Caki2 (cell line): Measurements from ENCODE around the gene SRD5A1. TPM values are rescaled to one million over a fixed set of nuclear protein-coding genes. Genes with fewer than 3 reads are reported as not detected.

Source experiments
- DNase-seq: peaks from one replicate; pipeline ENCODE4 v3.0.0-alpha.2; 2015; ENCODE audit warnings: low read depth
- in situ Hi-C: cut with HindIII; loops from 2 replicates; pipeline ENCODE4 v1.10.0; 2016; ENCODE audit warnings: low sequenced_read_pairs, low pct_unique_long_range_greater_than_20kb, mixed read lengths
- total RNA-seq: library from RNA; depleted of rRNA; stranded (reverse); fragments of >200 nt; shearing (Covaris generic); gene quantifications from 2 replicates; pipeline ENCODE4 v1.2.3, GENCODE V29; 2014; ENCODE audit warnings: low replicate concordance; rRNA removed

The SRD5A1 gene, protein sequence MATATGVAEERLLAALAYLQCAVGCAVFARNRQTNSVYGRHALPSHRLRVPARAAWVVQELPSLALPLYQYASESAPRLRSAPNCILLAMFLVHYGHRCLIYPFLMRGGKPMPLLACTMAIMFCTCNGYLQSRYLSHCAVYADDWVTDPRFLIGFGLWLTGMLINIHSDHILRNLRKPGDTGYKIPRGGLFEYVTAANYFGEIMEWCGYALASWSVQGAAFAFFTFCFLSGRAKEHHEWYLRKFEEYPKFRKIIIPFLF
- total RNA-seq: 54.2 and 69.0 TPM in 2 replicates

DNA sequence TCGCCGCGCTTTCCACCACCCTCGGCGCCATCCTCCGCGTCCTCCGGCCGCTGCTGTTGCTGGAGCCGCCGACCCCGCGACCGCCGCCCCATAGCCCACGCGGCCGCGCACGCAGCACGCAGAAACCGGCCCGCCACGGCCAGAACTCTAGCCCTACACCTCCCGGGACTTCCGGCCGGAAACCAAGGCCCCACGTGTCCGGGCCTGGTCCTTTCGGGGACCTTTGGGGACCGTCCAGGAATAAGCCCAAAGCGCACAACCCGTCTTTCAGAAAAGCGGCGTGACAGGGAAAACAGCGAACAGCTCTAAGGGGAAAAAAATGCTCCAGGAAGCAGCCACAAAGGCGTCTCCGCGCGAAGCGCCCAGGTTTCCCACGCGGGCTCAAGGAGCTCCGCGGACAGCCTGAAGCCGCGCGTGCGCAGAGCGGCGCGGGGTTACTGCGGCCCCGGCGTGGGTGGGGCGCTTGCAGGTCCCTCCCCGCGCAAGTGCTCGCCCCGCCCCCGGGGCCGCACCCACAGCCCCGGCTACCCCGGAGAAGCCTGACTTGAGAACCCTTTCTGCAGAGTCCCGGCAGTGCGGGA, at the start of gene SRD5A1, which contains the start of gene NSUN2:
TSS of gene SRD5A1 (plus strand) at position 553 of the 581 bp plus-strand sequence. CDS start 137 bp downstream, outside the sequence.
TSS of gene NSUN2 (minus strand) at position 157 of the 581 bp plus-strand sequence. CDS start at position 92, 65 bp downstream.
- in situ Hi-C loops: no loop called here
- peak; percentile 90 for DNase-seq

DNA sequence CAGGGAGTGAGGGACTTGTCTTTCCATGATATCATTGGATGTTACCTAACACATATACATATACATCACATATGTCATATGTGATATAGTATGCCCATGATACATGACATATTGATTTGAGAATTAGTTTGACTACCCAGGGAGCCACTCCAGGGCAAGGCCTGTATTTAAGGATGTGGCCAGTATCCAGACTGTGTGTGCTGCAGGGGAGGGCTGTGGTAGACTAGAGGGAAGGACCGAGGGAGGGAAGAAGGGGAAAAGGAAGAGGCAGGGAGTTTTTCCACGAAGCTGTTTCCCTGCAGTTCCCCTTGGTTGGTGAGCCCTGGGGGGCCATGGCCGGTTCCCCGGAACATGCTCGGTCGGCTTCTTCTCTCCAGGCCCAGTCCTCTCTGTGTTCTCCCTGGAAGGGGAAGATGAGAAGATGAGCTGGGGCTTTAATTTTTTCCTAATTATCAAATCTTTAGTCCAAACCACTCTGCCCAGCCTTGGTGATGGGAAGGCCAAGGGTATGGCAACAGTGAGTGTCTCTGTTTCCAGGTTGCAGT, 49.1 kb upstream of the SRD5A1 start:
- DNase-seq: no peak
- in situ Hi-C loops: no loop called here

DNA sequence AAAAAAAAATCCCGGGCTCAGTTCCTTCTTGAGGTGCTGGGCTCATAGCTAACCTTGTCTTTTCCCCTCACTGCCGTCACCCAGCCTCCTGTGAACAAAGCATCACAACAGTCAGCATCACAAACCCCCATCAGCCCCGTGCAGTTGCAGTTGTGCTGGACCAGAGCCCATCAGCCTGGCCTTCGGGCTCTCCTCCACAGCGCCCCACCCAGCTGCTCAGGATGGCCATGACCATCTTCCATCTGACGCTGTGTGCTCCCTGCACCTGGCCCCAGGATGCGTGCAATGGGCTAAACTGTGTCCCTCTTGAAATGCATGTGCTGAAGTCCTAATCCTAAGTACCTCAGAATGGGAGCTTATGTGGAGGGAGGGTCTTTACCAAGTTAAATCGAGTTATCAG, 48.5 kb upstream of the SRD5A1 start:
- in situ Hi-C loops: no loop called here
- DNase-seq: no peak

DNA sequence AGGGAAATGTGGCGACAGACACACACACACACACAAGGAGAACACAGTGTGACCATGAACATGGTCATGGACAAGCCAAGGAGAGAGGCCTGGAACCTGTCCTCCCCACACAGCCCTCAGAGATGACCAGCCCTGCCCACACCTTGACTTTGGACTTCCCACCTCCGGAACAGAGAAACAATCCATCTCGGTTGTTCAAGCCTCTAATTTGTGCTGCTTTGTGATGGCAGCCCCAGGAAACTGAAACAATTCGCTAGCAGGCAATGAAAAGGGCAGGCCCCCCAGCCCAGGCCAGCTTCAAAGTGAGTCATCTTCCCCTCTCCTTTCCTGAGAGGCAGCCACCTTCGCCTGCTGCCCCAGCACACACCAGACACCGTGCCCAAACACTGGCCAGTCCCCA, 48.1 kb upstream of the SRD5A1 start:
- in situ Hi-C loops: no loop called here
- DNase-seq: no peak

DNA sequence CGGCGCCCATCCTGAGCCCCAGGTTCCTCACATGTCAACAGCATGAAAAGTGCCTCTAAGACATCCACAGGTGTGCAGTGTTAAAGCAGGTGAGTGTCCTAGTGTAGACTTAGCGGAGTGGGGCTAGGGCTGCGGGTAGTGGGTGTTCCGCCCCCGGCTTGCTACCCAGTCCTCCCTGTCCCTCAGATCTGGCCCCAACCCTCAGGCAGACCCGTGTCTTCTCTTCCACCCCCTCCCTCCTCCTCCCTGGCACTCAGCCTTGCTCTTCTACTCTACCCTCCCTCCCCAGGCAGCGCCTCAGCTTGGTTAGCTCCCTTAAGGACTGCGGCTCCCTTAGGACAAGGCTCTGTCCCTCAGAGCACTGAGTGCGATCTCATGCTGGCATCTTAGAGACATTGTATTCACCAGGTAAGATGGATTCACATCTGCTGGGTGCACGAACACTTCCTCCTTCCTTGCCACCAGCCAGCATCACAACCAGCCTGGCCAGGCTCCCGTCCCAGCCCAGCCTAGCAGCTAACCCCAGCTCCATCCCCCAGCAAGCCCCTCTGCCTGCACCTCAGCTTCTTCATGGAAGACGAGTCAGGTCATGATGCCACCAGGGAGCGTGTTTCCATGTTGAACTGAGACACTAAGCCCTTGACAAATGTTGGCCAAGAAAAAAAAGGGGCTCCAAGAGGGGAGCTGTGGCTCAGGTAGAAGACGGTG, 47.1 kb upstream of the SRD5A1 start:
- in situ Hi-C loops: no loop called here
- no peak for DNase-seq

DNA sequence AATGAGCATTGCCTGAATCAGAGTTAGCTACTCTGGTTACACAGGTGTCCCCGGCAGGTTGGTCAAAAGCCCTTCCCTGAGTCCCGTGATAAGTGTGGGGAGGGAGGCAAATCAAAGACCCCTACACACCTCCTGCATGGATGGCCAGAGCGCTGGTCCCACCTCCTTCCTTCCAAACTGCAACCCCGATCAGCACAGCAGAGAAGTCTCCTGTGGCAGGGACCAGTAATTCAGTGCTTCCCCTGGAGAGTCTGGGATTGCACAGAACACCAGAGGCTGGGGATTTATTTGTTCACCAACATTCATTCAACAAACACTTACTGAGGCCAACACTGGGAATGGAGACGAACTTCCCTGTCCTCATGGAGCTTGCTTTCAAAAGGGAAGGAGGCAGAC, 46.6 kb upstream of the SRD5A1 start:
- in situ Hi-C loops: no loop called here
- DNase-seq: no peak

DNA sequence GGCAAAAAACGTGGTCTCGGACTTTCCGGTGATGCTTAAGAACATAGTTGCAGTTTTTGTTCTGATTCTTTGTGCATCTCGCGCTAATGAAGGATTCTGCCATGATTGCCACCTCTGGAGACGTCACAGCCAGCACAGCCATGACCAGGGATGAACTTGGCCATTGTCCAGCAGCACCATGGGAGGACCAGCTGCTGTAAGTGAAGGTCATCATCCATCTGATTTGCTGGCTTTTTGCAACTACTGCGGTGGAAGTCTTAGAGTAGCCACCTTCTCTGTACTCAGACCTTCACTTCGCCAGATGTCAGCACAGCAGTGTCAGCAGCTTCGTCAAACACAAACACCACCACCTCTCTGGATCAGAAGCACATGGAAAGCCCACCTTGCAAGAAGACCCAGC, 46.1 kb upstream of the SRD5A1 start:
- no peak for DNase-seq
- in situ Hi-C loops: no loop called here

DNA sequence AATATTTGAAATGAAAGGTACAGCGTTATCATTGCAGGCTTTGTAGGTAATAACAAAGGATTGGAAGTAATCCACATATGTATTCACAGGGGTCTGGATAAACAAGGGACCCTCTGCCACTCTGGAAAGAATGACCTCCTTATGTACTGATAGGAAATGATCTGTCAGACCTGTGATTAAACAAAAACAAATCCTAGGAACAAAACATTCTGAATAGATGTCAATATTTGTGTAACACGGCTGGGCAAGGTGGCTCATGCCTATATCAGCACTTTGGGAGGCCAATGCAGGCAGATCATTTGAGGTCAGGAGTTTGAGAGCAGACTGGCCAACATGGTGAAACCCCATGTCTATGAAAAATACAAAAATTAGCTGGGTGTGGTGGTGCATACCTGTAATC, 42.7 kb upstream of the SRD5A1 start:
- in situ Hi-C loops: no loop called here
- no peak for DNase-seq

DNA sequence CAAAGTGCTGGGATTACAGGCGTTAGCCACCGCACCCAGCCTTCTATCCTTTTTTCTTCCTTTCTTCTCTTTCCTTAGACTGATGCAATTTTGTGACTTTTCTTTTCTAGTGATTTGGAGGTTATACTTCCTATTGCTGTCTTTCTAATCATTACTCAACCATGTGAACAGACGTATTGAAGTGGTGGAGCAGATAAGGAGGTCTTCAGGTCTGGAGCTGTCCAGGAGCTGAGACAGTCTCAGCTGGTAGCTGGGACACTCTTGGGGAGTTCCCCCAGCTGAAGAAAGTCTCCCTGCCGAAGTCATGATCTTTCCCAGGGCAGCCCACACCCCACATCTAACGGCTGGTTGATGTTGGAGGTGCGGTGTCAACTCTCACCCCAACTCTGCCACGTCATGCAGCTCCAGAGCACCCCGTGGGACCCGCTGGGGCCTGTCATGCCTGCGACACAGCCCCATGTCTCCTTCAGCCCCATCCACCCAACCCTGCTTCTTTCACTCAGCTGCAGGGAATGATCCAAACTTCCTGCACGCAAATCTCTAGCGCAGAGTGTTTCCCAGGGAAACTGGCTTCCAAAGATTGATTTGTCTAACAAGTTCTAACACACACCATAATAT, 41.5 kb upstream of the SRD5A1 start:
- DNase-seq: no peak
- in situ Hi-C loops: no loop called here

DNA sequence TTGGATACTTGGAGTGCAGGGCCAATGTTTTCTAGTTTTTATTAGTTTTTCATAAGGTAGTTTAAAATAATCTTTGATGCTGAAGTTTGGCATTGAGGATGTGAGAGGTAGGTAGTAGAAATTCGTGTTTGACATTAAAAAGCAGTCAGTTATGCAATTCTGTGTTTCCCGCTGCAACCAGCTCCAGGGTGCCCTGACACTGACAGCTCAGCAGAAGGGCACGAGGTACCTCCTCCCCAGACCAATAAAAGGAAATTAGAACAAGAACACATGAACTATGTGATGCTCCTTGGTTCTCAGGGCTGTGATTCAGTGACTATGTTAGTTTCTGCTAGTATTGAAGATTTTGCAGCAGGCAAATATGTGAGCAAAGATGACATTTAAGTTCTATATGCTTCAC, 40.6 kb upstream of the SRD5A1 start:
- in situ Hi-C loops: no loop called here
- DNase-seq: no peak

DNA sequence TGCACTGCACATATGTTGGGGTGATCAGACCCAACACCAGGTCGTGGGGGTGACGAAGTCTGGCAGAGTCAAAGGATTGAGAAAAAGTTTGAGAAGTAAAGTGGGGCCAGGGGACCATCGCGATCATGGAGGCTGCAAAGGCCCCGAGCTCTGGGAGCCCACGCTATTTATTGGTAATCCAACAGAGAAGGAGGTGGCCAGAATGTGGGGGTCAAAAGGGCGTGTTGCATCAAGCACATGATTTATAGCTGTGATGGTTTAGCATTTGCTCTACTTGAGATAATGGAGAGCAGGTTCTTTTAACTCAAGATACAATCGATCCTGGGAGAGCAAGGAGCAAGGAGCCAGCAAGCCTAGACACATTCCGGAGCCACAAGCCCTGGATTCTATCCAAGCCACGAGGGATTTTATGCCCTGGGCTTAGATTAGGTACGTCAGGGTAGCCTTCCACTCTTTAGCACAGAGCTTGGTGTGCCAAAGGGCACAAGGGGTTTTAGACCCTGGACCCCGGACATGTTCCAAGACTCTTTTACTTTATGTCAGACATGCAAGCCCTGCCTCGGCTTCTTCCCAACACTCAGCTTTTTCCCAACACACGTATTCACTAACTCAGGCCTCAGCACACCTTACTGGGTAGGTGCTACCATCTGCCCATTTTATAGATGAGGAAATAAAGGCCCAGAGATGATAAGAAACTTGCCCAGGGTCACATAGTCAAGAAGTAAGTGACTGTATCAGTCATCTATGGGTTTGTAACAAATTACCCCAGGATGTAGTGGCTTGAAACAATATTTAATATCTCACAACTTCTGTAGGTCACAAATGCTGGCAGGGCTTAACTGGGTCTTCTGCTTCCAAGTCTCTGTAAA, 39.9 kb upstream of the SRD5A1 start:
- no peak for DNase-seq
- in situ Hi-C loops: no loop called here

DNA sequence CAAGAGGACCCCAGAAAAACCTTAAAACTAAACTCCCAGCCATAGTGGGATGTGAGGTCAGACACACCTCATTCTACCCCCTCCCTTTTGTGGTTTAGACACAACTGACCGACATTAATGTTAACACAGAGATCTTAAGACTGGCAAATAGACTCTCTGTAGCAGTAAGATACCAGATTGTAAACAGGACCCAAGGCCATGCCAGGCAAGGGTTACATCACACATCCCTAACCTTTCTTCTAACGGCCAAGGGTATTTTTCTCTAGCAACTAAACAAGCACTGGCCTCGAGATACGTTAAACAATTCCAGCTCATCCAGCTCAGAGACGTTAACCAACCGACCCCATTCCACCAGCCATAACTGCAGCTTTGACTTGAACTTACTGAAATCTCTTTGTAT, 39.2 kb upstream of the SRD5A1 start:
- in situ Hi-C loops: no loop called here
- DNase-seq: no peak

DNA sequence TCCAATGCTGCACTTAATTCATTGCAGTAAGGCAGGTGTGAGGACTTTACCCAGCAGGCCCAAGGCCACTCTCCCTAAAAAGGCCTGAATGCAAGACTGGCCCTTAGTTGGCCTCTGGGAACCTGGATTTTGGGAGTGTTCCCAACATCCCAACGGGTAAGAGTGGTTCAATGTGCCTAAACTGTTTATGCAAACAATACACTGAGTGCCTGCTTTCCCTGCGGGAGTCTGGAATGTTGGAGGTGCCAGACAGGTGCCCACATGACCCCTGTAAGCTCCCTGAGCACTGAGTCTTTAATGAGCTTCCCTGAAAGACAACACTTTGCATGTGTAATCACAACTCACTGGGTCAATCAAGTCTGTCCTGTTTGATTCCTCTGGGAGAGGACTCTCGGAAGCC, 37.8 kb upstream of the SRD5A1 start:
- in situ Hi-C loops: no loop called here
- no peak for DNase-seq

DNA sequence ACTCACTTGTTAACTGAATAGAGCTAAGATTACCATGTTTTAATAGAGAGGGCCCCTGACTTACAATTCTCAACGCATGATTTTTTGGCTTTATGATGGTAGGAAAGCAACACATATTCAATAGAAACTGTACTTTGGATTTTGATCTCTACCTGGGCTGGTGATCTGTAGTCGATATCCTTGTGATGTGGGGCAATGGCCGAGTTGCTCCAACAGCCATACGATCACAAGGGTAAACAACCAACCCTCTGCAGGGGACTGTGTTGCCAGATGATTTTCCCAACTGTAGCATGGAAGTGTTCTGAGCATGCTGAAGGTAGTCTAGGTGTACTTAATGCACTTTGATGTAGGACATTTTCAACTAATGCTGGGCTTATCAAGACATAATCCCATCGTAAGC, 36.9 kb upstream of the SRD5A1 start:
- in situ Hi-C loops: no loop called here
- DNase-seq: no peak

DNA sequence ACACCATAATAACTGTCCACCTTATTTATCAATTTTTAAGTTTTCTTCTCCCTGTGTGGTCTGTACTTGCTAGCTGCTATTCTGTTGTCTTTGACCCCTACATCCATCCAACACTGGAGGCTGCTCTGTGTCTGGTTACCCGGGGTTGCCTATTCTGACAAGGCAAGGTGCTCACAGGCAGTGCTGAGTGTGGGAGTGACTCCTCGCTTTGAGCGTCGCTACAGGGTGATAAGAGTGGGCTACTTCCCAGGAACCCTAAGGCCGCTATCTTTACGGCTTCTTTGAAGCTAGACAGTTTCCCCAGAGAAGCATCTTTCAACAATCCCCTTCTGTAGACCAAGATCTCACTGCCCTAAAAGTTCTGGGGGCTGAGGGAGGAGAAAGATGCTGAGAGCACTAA, 35.7 kb upstream of the SRD5A1 start:
- no peak for DNase-seq
- in situ Hi-C loops: no loop called here

DNA sequence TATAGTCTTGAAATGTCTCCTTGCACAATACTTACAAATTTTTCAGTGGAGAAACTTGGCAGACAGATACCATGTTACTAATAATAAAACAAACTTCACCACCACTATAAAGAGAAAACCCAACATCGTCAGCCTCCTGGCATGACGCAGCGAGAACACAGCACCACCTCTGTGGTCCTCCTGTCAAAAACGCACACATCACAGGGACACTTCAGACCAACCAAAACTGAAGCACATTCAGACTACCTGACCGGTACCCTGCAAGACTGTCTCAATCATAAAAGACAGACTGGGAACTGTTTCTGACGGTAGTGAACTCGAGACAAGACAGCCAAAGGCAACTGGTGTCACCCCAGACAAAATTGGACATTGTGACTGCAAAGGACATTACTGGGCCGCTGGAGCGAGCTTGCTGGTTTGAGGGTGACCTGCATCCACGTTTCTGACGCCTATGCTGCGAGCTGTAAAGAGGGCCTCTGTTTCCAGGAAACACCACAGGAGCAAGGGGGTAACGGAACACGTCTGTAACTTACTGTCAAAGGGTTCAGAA, 34.8 kb upstream of the SRD5A1 start:
- in situ Hi-C loops: no loop called here
- no peak for DNase-seq

DNA sequence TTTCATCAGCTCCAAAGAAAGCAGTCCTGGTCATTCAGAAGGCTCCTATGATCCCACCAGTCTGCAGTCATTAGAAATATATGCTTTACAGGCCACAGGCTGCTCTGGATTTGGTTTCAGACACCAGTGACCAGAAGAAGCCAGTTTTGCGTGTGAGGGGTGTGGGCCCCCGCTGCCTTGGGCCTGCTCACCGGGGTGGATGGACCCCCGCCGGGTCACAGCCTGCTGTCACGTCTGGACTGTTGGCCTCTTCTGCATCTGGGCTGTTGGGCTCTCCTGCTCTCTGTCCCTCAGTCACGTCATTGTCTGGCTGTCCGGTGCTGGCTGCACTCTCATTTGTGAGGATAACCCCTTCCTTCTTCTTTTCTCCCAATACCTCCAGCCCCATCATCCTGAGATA, 33.5 kb upstream of the SRD5A1 start:
- DNase-seq: no peak
- in situ Hi-C loops: no loop called here

DNA sequence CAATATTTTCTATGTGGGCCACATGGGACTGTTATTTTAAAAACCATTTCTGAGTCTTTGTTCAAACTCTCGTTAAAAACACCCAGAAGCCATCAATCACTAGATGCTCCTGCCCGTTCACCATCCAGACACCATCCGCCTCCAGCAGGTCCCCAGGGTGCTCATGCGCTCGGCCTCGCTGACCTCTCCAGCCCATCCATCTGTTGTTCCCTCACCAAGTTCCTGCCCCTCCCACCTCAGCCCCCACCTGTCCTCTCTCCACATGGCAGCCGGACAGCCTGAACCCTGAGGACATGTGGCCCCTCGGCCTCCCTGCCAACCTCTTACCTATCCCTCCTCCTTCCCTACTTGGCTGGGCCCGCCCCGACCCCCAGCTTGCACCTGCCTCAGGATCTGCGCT, 32.0 kb upstream of the SRD5A1 start:
- in situ Hi-C loops: no loop called here
- DNase-seq: no peak
